B cell (primary cell): ENCODE measurements around the gene PRH2. TPM values are rescaled to one million over a fixed set of nuclear protein-coding genes. Genes with fewer than 3 reads are reported as not detected.

Source experiments
- ATAC-seq: fragments of 200-7000 bp; cut with Tn5 transposase; one replicate; pipeline ENCODE4 v1.10.0; 2021; ENCODE audit warnings: low read depth, mild to moderate bottlenecking, moderate number of reproducible peaks, moderate library complexity
- CTCF ChIA-PET: fragments of 350-600 bp; sonication (Branson Sonifier 250); formaldehyde crosslinking; loops from one replicate; lab custom pipeline; 2021; ENCODE audit warnings: antibody characterized with exemption, inconsistent platforms; lab: Charles Lee
- POLR2A ChIA-PET: fragments of 350-600 bp; sonication (Branson Sonifier 250); formaldehyde crosslinking; loops from one replicate; lab custom pipeline; 2021; ENCODE audit warnings: antibody characterized with exemption; lab: Charles Lee
- DNase-seq: peaks from one replicate; pipeline ENCODE4 v3.0.0; 2013
- H2AFZ ChIP-seq: 2 replicates; pipeline ENCODE4 v1.6.1; 2012; ENCODE audit warnings: mild to moderate bottlenecking, low read depth, low read length; ENCODE audit not compliant: insufficient read depth, poor library complexity, severe bottlenecking
- H3K27ac ChIP-seq, 2 donors: 1 replicate in 1 of 2; 2 replicates in 1 of 2; pipeline ENCODE4 v1.5.1; 2012 to 2013; ENCODE audit warnings: low read length in 2 of 2, mild to moderate bottlenecking in 2 of 2, moderate library complexity in 1 of 2
- H3K27me3 ChIP-seq, 4 experiments: fragments of 200-600 bp in 1 of 4; sonication (generic) in 1 of 4; replicated peaks in 1 of 4; 1 replicate in 2 of 4; 2 replicates in 2 of 4; pipeline versions ENCODE4 v1.6.1 to v1.7.0; 2013 to 2016; ENCODE audit warnings: low read length in 3 of 4, mild to moderate bottlenecking in 2 of 4, mixed read lengths in 1 of 4, moderate library complexity in 1 of 4; ENCODE audit not compliant: insufficient read depth in 4 of 4, control insufficient read depth in 3 of 4; ENCODE audit errors: control extremely low read depth in 1 of 4
- H3K36me3 ChIP-seq, 2 experiments: replicated peaks in 1 of 2; 1 replicate in 1 of 2; 2 replicates in 1 of 2; pipeline versions ENCODE4 v1.6.1 to v1.7.1; 2013; ENCODE audit warnings: low read length in 1 of 2; ENCODE audit not compliant: insufficient read depth in 2 of 2, control insufficient read depth in 1 of 2; ENCODE audit errors: control extremely low read depth in 1 of 2, extremely low read depth in 1 of 2
- H3K4me1 ChIP-seq, 2 donors: fragments of 200-600 bp in 1 of 2; sonication (generic) in 1 of 2; 1 replicate in 1 of 2; 2 replicates in 1 of 2; pipeline versions ENCODE4 v1.5.1 to v1.6.1; 2013 to 2017; ENCODE audit warnings: low read length in 2 of 2; ENCODE audit not compliant: control insufficient read depth in 2 of 2, insufficient read depth in 2 of 2
- H3K4me2 ChIP-seq: replicated peaks from 2 replicates; pipeline ENCODE3; 2012; ENCODE audit warnings: mild to moderate bottlenecking, low read depth, low read length; ENCODE audit not compliant: poor library complexity, severe bottlenecking
- H3K4me3 ChIP-seq, 5 experiments: fragments of 200-600 bp in 1 of 5; sonication (generic) in 1 of 5; 1 replicate in 3 of 5; 2 replicates in 2 of 5; pipeline versions ENCODE4 v1.5.1 to v1.7.0; 2011 to 2016; ENCODE audit warnings: low read length in 4 of 5, mild to moderate bottlenecking in 4 of 5, low read depth in 2 of 5, control low read depth in 1 of 5, moderate library complexity in 1 of 5; ENCODE audit not compliant: insufficient read depth in 1 of 5; ENCODE audit errors: control extremely low read depth in 1 of 5, extremely low read depth in 1 of 5
- H3K79me2 ChIP-seq: fragments of 200-600 bp; sonication (generic); one replicate; pipeline ENCODE4 v1.6.0; 2016; ENCODE audit warnings: low read length; ENCODE audit not compliant: control insufficient read depth, insufficient read depth
- H3K9ac ChIP-seq: fragments of 200-600 bp; sonication (generic); 2 replicates; pipeline ENCODE4 v1.6.1; 2017; ENCODE audit warnings: mild to moderate bottlenecking, low read length, moderate library complexity
- H3K9me3 ChIP-seq, 3 donors: one replicate each; pipeline versions ENCODE4 v1.6.1 to v1.7.1; 2013; ENCODE audit warnings: low read length in 2 of 3; ENCODE audit not compliant: control insufficient read depth in 2 of 3, insufficient read depth in 1 of 3; ENCODE audit errors: control extremely low read depth in 1 of 3
- H4K20me1 ChIP-seq: 2 replicates; pipeline ENCODE4 v1.6.0; 2012; ENCODE audit warnings: mild to moderate bottlenecking, low read length; ENCODE audit not compliant: insufficient read depth, control insufficient read depth, poor library complexity, severe bottlenecking
- H3K27ac Mint-ChIP-seq: one replicate; pipeline ENCODE4 v1.8.0; 2021; ENCODE audit warnings: mixed read lengths
- H3K27me3 Mint-ChIP-seq: one replicate; pipeline ENCODE4 v1.8.0; 2021; ENCODE audit warnings: mixed read lengths
- H3K4me1 Mint-ChIP-seq: one replicate; pipeline ENCODE4 v1.8.0; 2021; ENCODE audit warnings: mixed read lengths
- H3K4me3 Mint-ChIP-seq: one replicate; pipeline ENCODE4 v1.8.0; 2021; ENCODE audit warnings: mixed read lengths
- H3K9me3 Mint-ChIP-seq: one replicate; pipeline ENCODE4 v1.8.0; 2022; ENCODE audit warnings: mixed read lengths; ENCODE audit not compliant: insufficient read depth
- EZH2 ChIP-seq: IDR thresholded peaks from 2 replicates; pipeline ENCODE4 v1.6.1; 2012; ENCODE audit warnings: borderline replicate concordance, low read depth, mild to moderate bottlenecking, moderate library complexity, low read length; ENCODE audit not compliant: insufficient read depth, poor library complexity, severe bottlenecking
- WGBS: methylation state at CpG from one replicate; pipeline ENCODE4 v1.1.5; 2013; ENCODE audit warnings: missing lambda C conversion rate; ENCODE audit not compliant: insufficient coverage; 5-methylcytosine and 5-hydroxymethylcytosine counted together
- intact Hi-C: fragments of 100-400 bp; cut with micrococcal nuclease; formaldehyde crosslinking; loops from one replicate; pipeline ENCODE4 v1.10.0; 2022
- polyA plus RNA-seq: library from polyadenylated mRNA; depleted of rRNA; stranded (reverse); fragments of >200 nt; gene quantifications from 2 replicates; pipeline ENCODE4 v1.2.3, GENCODE V29; 2012
- total RNA-seq, 2 donors: library from RNA; stranded (reverse); fragments of 120-200 nt in 1 of 2; gene quantifications; 1 replicate in 1 of 2; 2 replicates in 1 of 2; pipeline versions ENCODE4 v1.2.3 to v1.2.4, GENCODE V29; 2013 to 2022
- TF ChIP-seq, protein P1 (sequence below): fragments of 200-600 bp; IDR thresholded peaks from one replicate; pipeline ENCODE4 v1.8.0; 2022; ENCODE audit warnings: antibody characterized with exemption, mild to moderate bottlenecking

Gene PRH2
- total and polyA plus RNA-seq, 2 donors (not counting 1 experiment from before 2014, with no cell fraction given), result 2.6 TPM; not detected in 1

DNA sequence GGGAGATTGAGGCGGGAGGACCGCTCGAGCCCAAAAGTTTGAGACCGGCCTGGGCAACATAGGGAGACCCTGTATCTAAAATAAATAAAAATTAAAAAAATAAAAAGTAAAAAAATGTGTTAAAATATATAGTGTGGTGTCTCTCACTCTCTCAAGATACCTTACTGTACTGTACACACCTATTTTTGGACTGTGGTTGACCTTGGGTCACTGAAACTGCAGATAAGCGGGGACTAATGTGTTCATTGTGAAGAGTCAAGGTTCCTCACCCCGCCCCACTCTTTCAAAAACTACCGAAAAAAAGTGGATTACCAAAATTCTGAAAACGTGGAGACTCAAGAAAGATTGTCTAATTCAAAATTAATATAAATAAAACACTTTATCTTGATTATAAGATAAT lies 18.7 kb upstream of the PRH2 start:
- Mint-ChIP-seq H3K27ac (no peak overlapping the region), H3K4me3 (no peak overlapping the region), H3K4me1 (no peaks in the 10 kb centered on the region), H3K27me3 (no peaks in the 10 kb centered on the region), H3K9me3 (peaks cover 2% of the 10 kb centered on the region)
- ATAC-seq (no peak), DNase-seq (no peak)
- no peaks in the 10 kb centered on the region for H4K20me1 ChIP-seq
- no peak overlapping the region for H3K4me3 ChIP-seq
- H2AFZ ChIP-seq, result no peak overlapping the region
- no peaks in the 10 kb centered on the region for H3K36me3 ChIP-seq
- H3K27ac ChIP-seq, result no peak overlapping the region
- H3K9me3 ChIP-seq, result peaks cover 0 to 2% (median 1%) of the 10 kb centered on the region in 3 donors
- WGBS, result no CpG with 5 or more reads among the region's 8 CpGs
- no peak overlapping the region for H3K4me2 ChIP-seq
- POLR2A ChIA-PET, result no interaction called here
- no peaks in the 10 kb centered on the region for H3K4me1 ChIP-seq
- CTCF ChIA-PET, result no interaction called here
- H3K9ac ChIP-seq, result no peak overlapping the region
- no peak for TF ChIP-seq EZH2
- TF ChIP-seq, protein P1, sequence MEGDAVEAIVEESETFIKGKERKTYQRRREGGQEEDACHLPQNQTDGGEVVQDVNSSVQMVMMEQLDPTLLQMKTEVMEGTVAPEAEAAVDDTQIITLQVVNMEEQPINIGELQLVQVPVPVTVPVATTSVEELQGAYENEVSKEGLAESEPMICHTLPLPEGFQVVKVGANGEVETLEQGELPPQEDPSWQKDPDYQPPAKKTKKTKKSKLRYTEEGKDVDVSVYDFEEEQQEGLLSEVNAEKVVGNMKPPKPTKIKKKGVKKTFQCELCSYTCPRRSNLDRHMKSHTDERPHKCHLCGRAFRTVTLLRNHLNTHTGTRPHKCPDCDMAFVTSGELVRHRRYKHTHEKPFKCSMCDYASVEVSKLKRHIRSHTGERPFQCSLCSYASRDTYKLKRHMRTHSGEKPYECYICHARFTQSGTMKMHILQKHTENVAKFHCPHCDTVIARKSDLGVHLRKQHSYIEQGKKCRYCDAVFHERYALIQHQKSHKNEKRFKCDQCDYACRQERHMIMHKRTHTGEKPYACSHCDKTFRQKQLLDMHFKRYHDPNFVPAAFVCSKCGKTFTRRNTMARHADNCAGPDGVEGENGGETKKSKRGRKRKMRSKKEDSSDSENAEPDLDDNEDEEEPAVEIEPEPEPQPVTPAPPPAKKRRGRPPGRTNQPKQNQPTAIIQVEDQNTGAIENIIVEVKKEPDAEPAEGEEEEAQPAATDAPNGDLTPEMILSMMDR, result no peak
- intact Hi-C loops, result no loop called here
- H3K27me3 ChIP-seq, result no peaks in the 10 kb centered on the region
- no peaks in the 10 kb centered on the region for H3K79me2 ChIP-seq

DNA sequence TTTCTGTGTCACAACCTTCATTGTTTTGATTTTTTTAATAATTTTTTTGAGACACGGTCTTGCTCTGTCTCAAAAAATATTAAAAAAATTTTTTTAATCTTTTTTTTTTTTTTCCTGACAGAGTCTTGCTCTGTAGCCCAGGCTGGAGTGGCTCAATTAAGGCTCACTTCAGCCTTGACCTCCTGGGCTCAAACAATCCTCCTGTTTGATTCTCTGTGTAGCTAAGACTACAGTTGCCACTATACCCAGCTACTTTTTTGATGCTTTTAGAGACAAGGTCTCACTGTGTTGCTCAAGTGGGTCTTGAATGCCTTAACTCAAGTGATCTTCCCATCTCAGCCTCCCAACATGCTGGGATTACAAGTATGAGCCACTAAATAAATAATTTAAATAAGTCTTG lies 9.2 kb upstream of the PRH2 start:
- no peak overlapping the region for H3K27ac Mint-ChIP-seq
- Histone ChIP-seq H3K9ac (no peak overlapping the region), H3K27ac (no peak overlapping the region), H3K79me2 (no peaks in the 10 kb centered on the region), H3K27me3 (no peaks in the 10 kb centered on the region), H3K9me3 (no peaks in the 10 kb centered on the region), H3K4me3 (no peak overlapping the region), H3K4me2 (no peak overlapping the region), H2AFZ (no peak overlapping the region), H4K20me1 (no peaks in the 10 kb centered on the region), H3K4me1 (no peaks in the 10 kb centered on the region), H3K36me3 (no peaks in the 10 kb centered on the region)
- no peaks in the 10 kb centered on the region for H3K4me1 Mint-ChIP-seq
- H3K27me3 Mint-ChIP-seq, result no peaks in the 10 kb centered on the region
- no peak for TF ChIP-seq EZH2
- TF ChIP-seq, protein P1, result no peak
- no CpG with 5 or more reads among the region's 1 CpG for WGBS
- ChIA-PET POLR2A (no interaction called here), CTCF (no interaction called here)
- DNase-seq (no peak), ATAC-seq (no peak)
- intact Hi-C loops, result no loop called here
- H3K9me3 Mint-ChIP-seq, result no peaks in the 10 kb centered on the region
- no peak overlapping the region for H3K4me3 Mint-ChIP-seq
